A549 (cell line): Measurements from ENCODE around the gene CLDN14.

Experiments
- CEBPB ChIP-seq, 2 experiments: fragments of >200 bp in 1 of 2; sonication (Bioruptor Twin) in 1 of 2; formaldehyde crosslinking in 1 of 2; IDR thresholded peaks; 2 replicates each; pipeline ENCODE4 v1.6.1; 2012 to 2016
- CHD2 ChIP-seq: fragments of 150-350 bp; IDR thresholded peaks from 2 replicates; pipeline ENCODE4 v1.6.1; 2014; ENCODE audit warnings: low read length; ENCODE audit not compliant: partially characterized antibody
- ESRRA ChIP-seq: fragments of 150-350 bp; IDR thresholded peaks from 2 replicates; pipeline ENCODE4 v1.6.1; 2014; ENCODE audit warnings: mild to moderate bottlenecking, low read length, borderline replicate concordance
- JUN ChIP-seq, 2 experiments: fragments of >200 bp; sonication (Bioruptor Twin); formaldehyde crosslinking; IDR thresholded peaks; 2 replicates in 1 of 2; 3 replicates in 1 of 2; pipeline ENCODE4 v1.6.1; 2016 to 2017
- POLR2AphosphoS2 ChIP-seq: conservative IDR thresholded peaks from 2 replicates; pipeline ENCODE4 v1.6.1; 2012; ENCODE audit warnings: low read length, improper control_type of control experiment, inconsistent platforms
- SMC3 ChIP-seq: fragments of >200 bp; sonication (Bioruptor Twin); formaldehyde crosslinking; IDR thresholded peaks from 3 replicates; pipeline ENCODE4 v1.6.1; 2018; ENCODE audit warnings: inconsistent platforms
- TF ChIP-seq, protein P1 (sequence below): IDR thresholded peaks from 2 replicates; pipeline ENCODE4 v1.6.1; 2012
- TF ChIP-seq, protein P2 (sequence below): fragments of >200 bp; sonication (Bioruptor Twin); formaldehyde crosslinking; IDR thresholded peaks from 3 replicates; pipeline ENCODE4 v1.5.1; 2016

DNA sequence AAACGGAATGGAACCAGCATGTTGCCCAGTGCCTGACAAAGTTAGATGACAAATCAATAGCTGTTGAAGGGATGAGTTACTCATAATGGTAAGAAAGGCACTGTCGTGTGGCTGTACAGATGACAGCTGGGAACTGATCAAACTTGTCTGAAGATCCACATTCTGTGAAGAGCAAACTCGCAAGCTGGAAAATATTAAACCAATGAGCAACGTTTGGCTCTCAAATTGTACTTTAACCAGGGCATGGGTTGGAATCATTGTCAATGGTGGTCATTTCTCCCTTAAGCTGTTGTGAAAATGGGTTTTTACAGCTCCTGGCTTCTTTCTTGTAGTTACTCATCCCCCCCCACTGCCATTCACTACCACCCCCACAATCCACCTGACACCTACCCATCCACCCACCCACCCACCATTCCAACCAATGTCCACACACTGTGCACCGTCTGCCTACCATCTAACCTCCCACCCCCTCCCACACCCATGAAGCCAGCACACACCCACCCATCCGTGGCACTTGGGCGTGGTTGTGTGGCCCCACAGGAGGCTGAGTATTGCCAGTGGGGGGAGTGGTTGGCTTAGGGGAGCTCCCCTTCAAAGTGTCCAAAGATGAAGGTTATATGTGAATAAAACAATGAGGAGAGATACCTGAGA, 46.7 kb downstream of the CLDN14 start:
- TF ChIP-seq, protein P1, sequence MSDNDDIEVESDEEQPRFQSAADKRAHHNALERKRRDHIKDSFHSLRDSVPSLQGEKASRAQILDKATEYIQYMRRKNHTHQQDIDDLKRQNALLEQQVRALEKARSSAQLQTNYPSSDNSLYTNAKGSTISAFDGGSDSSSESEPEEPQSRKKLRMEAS = no peak
- TF ChIP-seq, protein P2, sequence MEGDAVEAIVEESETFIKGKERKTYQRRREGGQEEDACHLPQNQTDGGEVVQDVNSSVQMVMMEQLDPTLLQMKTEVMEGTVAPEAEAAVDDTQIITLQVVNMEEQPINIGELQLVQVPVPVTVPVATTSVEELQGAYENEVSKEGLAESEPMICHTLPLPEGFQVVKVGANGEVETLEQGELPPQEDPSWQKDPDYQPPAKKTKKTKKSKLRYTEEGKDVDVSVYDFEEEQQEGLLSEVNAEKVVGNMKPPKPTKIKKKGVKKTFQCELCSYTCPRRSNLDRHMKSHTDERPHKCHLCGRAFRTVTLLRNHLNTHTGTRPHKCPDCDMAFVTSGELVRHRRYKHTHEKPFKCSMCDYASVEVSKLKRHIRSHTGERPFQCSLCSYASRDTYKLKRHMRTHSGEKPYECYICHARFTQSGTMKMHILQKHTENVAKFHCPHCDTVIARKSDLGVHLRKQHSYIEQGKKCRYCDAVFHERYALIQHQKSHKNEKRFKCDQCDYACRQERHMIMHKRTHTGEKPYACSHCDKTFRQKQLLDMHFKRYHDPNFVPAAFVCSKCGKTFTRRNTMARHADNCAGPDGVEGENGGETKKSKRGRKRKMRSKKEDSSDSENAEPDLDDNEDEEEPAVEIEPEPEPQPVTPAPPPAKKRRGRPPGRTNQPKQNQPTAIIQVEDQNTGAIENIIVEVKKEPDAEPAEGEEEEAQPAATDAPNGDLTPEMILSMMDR = no peak
- no peak for TF ChIP-seq CHD2
- no peak for TF ChIP-seq CEBPB (IDR thresholded peaks at IDR 0.05)
- no peak for TF ChIP-seq ESRRA
- TF ChIP-seq POLR2AphosphoS2 = no peak
- TF ChIP-seq SMC3 = no peak
- no peak for TF ChIP-seq JUN (IDR thresholded peaks at IDR 0.05)
